ENCODE results near the gene NAGS. TPM values are rescaled to one million over a fixed set of nuclear protein-coding genes. Genes with fewer than 3 reads are reported as not detected.
A peak's percentile ranks its signal among the peaks of the same experiment; 100 is the strongest.

The NAGS gene
- total RNA-seq, 2 donors from 2014 or later = 1.4 to 1.8 TPM

DNA sequence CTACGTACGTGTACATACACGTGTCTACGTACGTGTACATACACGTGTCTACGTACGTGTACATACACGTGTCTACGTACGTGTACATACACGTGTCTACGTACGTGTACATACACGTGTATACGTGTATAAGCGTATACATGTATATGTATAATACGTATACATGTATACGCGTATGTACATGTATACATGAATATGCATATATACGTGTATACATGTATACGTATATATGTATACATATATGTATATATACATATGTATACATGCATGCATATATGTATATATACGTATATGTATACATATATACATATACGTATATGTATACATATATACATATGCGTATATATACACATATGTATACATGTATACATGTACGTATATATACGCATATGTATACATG is 28.5 kb upstream of the NAGS start:
- no peak overlapping the region for H3K27ac Mint-ChIP-seq
- H3K9me3 Mint-ChIP-seq = peaks cover 0 to 2% of the 10 kb centered on the region in 2 donors
- peaks cover 13% of the 10 kb centered on the region for H3K27me3 Mint-ChIP-seq (ENCODE audit: low read depth)
- no peak overlapping the region for H3K4me3 Mint-ChIP-seq
- H3K36me3 Mint-ChIP-seq (ENCODE audit: insufficient read depth in 2 of 2) = no peaks in the 10 kb centered on the region
- H3K4me1 Mint-ChIP-seq (ENCODE audit: low read depth) = no peaks in the 10 kb centered on the region
- DNase-seq (no peak), ATAC-seq (replicated peaks in 1 of 2) (no peak)

DNA sequence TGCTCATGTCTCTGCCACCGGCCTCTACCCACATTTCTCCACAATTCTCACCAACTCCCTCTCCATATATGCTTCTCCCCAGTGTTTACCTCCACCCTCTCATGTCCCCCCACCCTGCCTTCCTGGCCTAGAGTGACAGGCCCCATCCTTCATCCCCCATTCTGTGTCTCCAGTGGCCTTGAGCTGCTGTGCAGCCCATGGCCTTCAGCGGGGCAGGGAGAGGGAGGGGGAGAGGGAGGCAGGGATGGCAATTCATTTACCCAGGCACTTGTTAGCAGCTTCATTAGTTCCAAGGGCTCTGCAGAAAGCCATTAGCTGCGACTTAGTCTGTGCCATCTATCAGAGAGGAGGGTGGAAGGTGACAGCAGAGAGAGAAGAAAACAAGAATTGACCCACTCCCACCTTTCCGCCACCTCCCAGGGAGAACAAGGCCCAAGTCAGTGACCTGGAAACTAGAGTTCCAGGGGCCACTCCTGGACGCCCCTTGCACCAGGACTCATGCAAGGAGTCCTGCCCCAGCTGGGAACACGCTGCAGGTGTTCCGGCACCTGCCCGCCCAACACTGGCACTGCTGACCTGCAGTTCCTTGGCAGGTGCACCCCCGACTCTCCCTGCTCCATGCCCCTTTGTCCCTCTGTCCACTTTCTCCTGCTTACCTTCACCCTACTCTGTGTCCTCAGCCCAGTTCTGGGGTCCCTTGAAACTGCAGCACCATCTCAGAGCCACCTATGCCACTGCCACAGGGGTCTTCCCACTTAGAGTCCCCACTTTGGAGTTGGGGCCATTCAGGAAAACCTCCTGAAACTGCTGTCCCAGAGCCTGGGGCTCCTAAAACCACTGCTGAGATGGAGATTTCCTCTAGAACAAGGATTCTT is 27.2 kb upstream of the NAGS start:
- Mint-ChIP-seq H3K27me3 (ENCODE audit: low read depth) (peaks cover 16% of the 10 kb centered on the region), H3K4me3 (no peak overlapping the region), H3K36me3 (ENCODE audit: insufficient read depth in 2 of 2) (no peaks in the 10 kb centered on the region), H3K4me1 (ENCODE audit: low read depth) (no peaks in the 10 kb centered on the region), H3K9me3 (no peaks in the 10 kb centered on the region), H3K27ac (no peak overlapping the region)
- DNase-seq (no peak), ATAC-seq (replicated peaks in 1 of 2) (no peak)

DNA sequence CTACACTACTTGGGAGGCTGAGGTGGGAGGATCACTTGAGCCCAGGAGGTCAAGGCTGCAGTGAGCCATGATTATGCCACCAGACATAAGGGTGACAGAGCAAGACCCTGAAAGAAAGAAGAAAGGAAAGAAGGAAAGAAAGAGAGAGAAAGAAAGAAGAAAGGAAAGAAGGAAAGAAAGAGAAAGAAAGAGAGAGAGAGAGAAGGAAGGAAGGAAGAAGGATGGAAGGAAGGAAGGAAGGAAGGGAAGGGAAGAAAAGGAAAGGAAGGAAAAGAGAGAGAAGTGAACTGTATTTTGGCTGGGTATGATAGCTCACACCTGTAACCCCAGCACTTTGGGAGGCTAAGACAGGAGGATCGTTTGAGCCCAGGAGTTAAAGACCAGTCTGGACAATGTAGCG is 26.3 kb upstream of the NAGS start:
- Mint-ChIP-seq H3K4me3 (no peak overlapping the region), H3K27ac (no peak overlapping the region), H3K4me1 (ENCODE audit: low read depth) (no peaks in the 10 kb centered on the region), H3K36me3 (ENCODE audit: insufficient read depth in 2 of 2) (peaks cover 0 to 1% of the 10 kb centered on the region in 2 donors), H3K27me3 (ENCODE audit: low read depth) (peaks cover 25% of the 10 kb centered on the region), H3K9me3 (no peaks in the 10 kb centered on the region)
- no peak for DNase-seq
- ATAC-seq (replicated peaks in 1 of 2) = no peak

DNA sequence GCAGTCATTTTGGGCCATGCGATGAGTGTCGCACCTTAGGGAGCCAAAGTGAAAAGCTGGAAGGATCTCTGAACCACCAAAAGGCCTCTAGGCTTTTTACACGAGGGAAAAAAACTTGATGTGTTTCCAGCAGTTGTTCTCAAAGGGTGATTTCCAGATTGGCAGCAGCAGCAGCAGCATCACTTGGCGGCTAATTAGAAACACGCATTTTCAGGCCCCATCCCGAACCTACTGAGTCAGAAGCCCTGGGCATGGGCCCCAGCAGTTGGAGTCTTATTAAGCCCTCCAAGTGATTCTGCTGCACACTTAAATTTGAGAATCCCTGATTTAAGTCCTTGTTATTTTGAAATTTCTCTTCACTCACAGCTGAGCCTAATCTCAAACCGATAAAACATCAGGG is 25.4 kb upstream of the NAGS start:
- Mint-ChIP-seq H3K9me3 (no peaks in the 10 kb centered on the region), H3K27me3 (ENCODE audit: low read depth) (peaks cover 24% of the 10 kb centered on the region), H3K4me3 (no peak overlapping the region), H3K27ac (no peak overlapping the region), H3K4me1 (ENCODE audit: low read depth) (no peaks in the 10 kb centered on the region), H3K36me3 (ENCODE audit: insufficient read depth in 2 of 2) (peaks cover 0 to 1% of the 10 kb centered on the region in 2 donors)
- ATAC-seq (replicated peaks in 1 of 2) (no peak), DNase-seq (no peak)

DNA sequence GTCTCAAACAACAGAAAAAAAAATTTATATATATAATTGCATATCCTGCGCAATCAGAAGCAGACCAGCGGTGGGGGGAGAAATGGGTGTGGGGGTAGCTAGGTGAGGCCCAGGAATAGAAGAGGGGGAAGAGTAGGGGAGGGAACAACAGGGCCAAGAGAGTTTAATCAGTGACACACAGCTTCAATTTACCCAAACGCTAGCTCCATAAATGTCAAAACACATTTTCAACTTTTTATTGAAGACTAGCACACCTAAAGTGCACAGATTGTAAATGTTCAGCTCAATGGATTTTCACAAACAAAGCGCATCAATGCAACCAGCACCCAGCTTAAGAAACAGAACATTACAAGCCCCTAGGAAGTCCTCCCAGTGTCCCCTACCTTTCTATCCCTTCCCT is 24.8 kb upstream of the NAGS start:
- Mint-ChIP-seq H3K27me3 (ENCODE audit: low read depth) (peaks cover 18% of the 10 kb centered on the region), H3K27ac (no peak overlapping the region), H3K36me3 (ENCODE audit: insufficient read depth in 2 of 2) (peaks cover 0 to 1% of the 10 kb centered on the region in 2 donors)

DNA sequence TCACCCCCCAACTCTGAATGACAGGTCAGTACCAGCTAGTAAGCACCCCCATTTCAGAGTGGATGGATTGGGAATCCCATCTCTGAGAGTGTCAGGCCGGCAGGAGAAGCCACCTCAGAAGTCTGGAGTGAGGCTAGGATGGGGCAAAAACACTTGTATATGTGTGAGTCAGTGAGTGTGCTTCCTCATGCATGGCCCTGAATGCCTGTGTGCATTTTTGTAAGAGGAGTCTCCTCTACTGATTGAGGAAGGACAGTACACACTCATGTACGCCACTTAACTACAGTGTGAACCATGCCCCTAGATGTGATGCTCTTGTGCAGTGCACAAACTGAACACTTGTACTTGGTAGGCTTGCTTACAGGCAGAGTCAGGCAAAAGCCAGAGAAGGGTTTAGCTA is 22.3 kb upstream of the NAGS start:
- Mint-ChIP-seq H3K36me3 (ENCODE audit: insufficient read depth in 2 of 2) (peaks cover 0 to 1% of the 10 kb centered on the region in 2 donors), H3K4me1 (ENCODE audit: low read depth) (no peaks in the 10 kb centered on the region), H3K9me3 (no peaks in the 10 kb centered on the region), H3K27ac (no peak overlapping the region), H3K27me3 (ENCODE audit: low read depth) (peaks cover 31% of the 10 kb centered on the region), H3K4me3 (no peak overlapping the region)
- no peak for DNase-seq
- ATAC-seq (replicated peaks in 1 of 2) = no peak

More for the DNA sequence above, 24.8 kb upstream of the NAGS start:
- Mint-ChIP-seq H3K4me3 (no peak overlapping the region), H3K4me1 (ENCODE audit: low read depth) (no peaks in the 10 kb centered on the region), H3K9me3 (no peaks in the 10 kb centered on the region)
- no peak for DNase-seq
- no peak for ATAC-seq (replicated peaks in 1 of 2)

DNA sequence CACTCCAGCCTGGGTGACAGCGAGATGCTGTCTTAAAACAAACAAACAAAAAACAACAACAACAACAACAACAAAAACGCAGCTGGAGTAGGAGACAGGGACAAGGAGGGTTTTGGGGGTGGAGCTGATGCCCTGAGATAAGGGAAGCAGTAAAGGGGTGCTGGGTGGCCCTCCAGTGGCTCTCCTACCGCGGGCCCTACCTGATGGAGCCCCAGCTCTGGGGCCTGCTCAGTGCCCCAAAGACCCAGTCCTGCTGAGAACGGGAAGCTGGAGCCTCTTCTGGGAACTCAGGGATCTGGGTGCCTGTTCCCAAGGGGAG is 21.3 kb upstream of the NAGS start:
- peaks cover 0 to 1% of the 10 kb centered on the region in 2 donors for H3K36me3 Mint-ChIP-seq (ENCODE audit: insufficient read depth in 2 of 2)
- no peaks in the 10 kb centered on the region for H3K9me3 Mint-ChIP-seq
- no peaks in the 10 kb centered on the region for H3K4me1 Mint-ChIP-seq (ENCODE audit: low read depth)
- peak overlapping the region in 1 of 2 donors; percentile 60 for H3K4me3 Mint-ChIP-seq
- peaks cover 40% of the 10 kb centered on the region for H3K27me3 Mint-ChIP-seq (ENCODE audit: low read depth)
- no peak for DNase-seq
- no peak for ATAC-seq (replicated peaks in 1 of 2)
- H3K27ac Mint-ChIP-seq = no peak overlapping the region

DNA sequence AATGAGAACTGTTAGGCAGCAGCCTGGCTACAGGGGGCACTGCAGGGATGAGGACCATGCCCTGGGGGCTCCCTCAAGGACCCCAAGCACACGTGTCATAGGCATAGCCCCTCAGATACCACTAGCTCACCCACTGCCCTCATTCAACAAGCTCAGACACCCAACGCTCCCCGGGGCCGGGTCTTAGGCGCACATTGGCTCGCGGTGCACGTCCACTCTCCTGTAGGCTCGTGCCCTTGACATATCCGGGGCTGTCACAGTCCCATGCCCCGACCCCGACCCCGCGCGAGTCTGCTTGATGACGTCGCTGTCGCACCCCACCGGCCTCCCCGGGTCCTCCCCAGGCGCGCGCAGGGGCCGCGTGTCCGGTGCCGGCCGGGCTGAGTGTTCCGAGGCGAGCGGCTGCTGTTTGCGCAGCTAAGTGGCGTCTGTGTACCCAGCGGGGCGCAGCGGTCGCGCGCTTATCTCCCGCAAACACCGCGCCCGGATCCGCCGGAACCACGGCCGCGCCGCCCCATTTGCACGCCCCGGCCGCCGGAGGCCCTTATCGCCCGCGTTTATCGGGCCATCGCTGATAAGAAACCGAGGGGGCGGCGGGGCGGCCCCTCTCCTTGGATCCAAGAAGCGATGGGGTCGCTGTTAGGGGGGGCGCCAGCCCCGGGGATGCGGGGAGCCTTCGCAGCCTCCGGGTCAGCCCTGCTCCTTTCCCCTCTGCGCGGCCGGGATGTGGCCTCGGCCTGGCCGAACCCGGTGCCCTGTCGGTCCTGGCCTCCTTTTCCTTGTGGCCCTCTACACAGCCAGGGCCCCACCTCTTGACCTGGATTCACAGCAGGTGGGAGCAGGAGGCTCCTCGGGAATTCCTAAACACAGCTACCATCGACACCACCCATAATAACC is 20.7 kb upstream of the NAGS start:
- no peak overlapping the region for H3K27ac Mint-ChIP-seq
- H3K4me1 Mint-ChIP-seq (ENCODE audit: low read depth) = no peaks in the 10 kb centered on the region
- peak overlapping the region; percentile 58 to 59 for H3K4me3 Mint-ChIP-seq
- H3K36me3 Mint-ChIP-seq (ENCODE audit: insufficient read depth in 2 of 2) = peaks cover 0 to 1% of the 10 kb centered on the region in 2 donors
- ATAC-seq (replicated peaks in 1 of 2) (peak; percentile 50 to 60), DNase-seq (peak; percentile 13 to 21)
- H3K9me3 Mint-ChIP-seq = no peaks in the 10 kb centered on the region
- peaks cover 40% of the 10 kb centered on the region for H3K27me3 Mint-ChIP-seq (ENCODE audit: low read depth)

DNA sequence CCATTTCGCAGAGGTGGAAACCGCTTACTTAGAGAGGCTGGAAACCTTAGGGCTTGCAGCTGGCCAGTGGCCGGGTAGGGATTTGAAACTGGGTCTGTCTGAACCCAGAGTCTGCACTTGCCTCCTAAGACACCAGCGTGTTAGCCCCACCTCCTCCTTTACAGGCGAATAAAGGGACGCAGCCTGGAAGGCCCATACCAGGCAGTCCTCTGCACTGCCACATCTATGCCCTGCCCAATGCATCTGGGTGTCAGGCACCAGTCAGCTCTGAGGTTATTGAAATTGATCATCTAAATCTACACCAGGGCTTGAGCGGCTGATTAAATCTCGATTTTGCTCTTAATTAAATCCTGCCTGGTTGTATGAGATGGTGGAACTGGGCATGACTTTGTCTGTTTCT is 19.9 kb upstream of the NAGS start:
- DNase-seq = no peak
- no peaks in the 10 kb centered on the region for H3K4me1 Mint-ChIP-seq (ENCODE audit: low read depth)
- H3K36me3 Mint-ChIP-seq (ENCODE audit: insufficient read depth in 2 of 2) = peaks cover 0 to 1% of the 10 kb centered on the region in 2 donors
- no peak for ATAC-seq (replicated peaks in 1 of 2)
- peak overlapping the region; percentile 43 to 58 for H3K4me3 Mint-ChIP-seq
- H3K27ac Mint-ChIP-seq = no peak overlapping the region
- no peaks in the 10 kb centered on the region for H3K9me3 Mint-ChIP-seq
- peaks cover 40% of the 10 kb centered on the region for H3K27me3 Mint-ChIP-seq (ENCODE audit: low read depth)

DNA sequence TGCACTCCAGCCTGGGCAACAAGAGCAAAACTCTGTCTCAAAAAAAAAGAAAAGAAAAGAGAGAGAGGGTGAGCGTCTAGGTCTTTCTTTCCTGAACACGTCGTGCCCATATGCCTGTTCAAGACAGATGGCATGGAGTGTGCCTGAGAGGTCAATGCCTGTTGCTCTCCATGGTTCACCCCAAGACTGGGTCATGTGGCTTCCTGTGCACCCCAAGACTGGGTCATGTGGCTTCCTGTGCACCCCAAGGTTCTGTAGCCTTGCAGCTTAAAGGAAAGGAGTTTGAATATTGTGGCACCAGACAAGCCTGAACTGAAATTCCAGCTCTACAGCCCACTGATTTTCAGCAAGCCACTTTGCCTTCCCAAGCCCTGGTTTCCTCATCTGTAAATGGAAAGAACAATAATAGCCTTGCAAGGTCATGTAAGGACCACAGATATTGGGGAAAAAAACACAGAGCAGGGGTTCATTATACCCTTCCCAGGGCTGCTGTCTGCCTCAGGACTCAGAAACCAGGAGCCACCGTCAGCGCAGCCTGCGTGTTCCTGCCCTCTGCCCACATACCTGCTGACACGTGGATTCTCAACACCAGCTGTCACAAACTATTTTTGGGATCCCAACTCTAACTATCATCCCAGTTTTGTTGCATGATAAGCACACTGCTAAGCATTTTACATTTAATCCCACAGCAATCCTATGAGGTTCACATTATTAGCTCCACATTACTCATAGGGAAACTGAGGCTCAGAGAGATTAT is 18.0 kb upstream of the NAGS start:
- H3K4me1 Mint-ChIP-seq (ENCODE audit: low read depth) = no peaks in the 10 kb centered on the region
- H3K27me3 Mint-ChIP-seq (ENCODE audit: low read depth) = peaks cover 40% of the 10 kb centered on the region
- peaks cover 0 to 1% of the 10 kb centered on the region in 2 donors for H3K36me3 Mint-ChIP-seq (ENCODE audit: insufficient read depth in 2 of 2)
- H3K9me3 Mint-ChIP-seq = no peaks in the 10 kb centered on the region
- ATAC-seq (replicated peaks in 1 of 2) = no peak
- H3K4me3 Mint-ChIP-seq = no peak overlapping the region
- no peak for DNase-seq
- H3K27ac Mint-ChIP-seq = no peak overlapping the region

DNA sequence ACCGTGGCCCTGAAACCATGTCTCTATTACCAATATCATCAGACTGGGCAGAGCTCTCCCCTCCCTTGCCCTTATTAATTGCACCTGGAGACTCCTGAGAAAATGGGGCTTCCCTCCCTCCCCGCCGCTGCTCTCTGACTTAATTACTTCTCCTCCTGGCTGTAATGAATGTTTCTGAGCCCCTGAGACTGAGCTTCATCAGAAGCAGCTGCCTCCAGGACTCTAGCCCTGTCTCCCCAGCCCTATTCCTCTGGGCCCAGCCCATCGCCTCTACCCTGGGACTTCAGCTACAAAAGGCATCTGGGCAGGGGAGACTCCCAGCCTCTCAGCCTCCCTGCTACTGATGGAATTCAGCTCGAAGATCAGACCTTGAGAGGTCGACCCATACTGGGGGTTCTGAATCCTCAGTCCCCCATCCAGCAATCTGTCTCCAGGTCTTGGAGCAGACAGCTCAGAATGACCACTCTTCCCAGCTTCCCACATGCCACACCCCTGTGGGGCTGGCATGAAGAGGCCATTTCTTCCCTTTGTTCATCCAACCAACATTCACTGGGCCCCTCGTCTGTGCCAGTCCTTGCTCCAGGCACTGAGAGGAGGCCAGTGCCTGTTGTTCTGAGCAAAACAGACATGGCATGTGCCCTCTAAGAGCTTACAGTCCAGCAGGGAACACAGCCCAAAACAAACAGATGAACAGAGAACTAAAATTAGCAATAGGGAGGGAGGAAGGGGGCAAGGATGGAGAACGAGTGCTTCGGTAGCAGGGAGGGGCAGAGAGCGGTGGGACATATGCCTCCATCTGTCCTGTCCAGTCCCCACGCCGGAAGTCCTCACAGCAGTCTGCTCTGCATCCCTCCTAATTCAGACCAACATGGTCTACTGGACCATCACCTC is 17.0 kb upstream of the NAGS start:
- no peaks in the 10 kb centered on the region for H3K9me3 Mint-ChIP-seq
- H3K4me1 Mint-ChIP-seq (ENCODE audit: low read depth) = no peaks in the 10 kb centered on the region
- no peak overlapping the region for H3K27ac Mint-ChIP-seq
- DNase-seq (no peak), ATAC-seq (replicated peaks in 1 of 2) (no peak)
- H3K4me3 Mint-ChIP-seq = no peak overlapping the region
- no peaks in the 10 kb centered on the region for H3K36me3 Mint-ChIP-seq (ENCODE audit: insufficient read depth in 2 of 2)
- peaks cover 36% of the 10 kb centered on the region for H3K27me3 Mint-ChIP-seq (ENCODE audit: low read depth)

DNA sequence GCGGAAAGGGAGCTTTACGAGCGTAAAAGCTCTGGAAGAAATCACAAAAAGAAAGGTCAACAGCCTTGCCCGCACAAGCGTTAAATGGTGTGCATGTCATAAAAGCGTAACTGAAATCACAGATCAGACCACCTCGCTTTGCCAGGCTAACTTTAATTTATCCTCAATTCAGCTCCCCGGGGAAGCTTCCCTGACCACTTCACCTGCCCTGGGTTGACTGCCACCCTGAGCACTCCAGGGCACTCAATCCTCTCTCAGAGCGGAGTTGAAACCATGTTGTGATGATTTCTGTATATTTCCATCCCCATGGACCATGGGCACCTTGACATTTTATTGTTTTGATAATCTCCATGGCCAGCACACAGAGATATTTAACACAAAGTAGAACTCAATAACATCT is 16.1 kb upstream of the NAGS start:
- no peak for DNase-seq
- no peak overlapping the region for H3K27ac Mint-ChIP-seq
- H3K9me3 Mint-ChIP-seq = no peaks in the 10 kb centered on the region
- H3K4me1 Mint-ChIP-seq (ENCODE audit: low read depth) = no peaks in the 10 kb centered on the region
- ATAC-seq (replicated peaks in 1 of 2) = no peak
- peaks cover 28% of the 10 kb centered on the region for H3K27me3 Mint-ChIP-seq (ENCODE audit: low read depth)
- no peak overlapping the region for H3K4me3 Mint-ChIP-seq
- no peaks in the 10 kb centered on the region for H3K36me3 Mint-ChIP-seq (ENCODE audit: insufficient read depth in 2 of 2)

Data from activated T-cell treated with anti-CD3 and anti-CD28 coated beads, Interleukin-2, amount 50 U/mL, for 72 hours (primary cell).